Measurements from ENCODE around the gene SMC1A. TPM values are rescaled to one million over a fixed set of nuclear protein-coding genes. Genes with fewer than 3 reads are reported as not detected.

Gene SMC1A
- 5.7 and 5.9 TPM in 2 replicates for total RNA-seq

GRCh38 chrX:53422086-53422860, at the start of gene SMC1A:
Gene SMC1A, minus strand, starts transcription at chrX:53422654. Its CDS starts 54 bp downstream, at chrX:53422600.

GRCh38 chrX:53433651-53434639, 11.5 kb upstream of the SMC1A start, which contains the start of gene HSD17B10:
Gene HSD17B10, minus strand, starts transcription at chrX:53434370. Its CDS starts 25 bp downstream, at chrX:53434345.

GRCh38 chrX:53422861-53423306, 430 bp upstream of the SMC1A start, which contains the start of gene RIBC1:
Gene RIBC1, plus strand, starts transcription at chrX:53422873. Its CDS starts 3,404 bp downstream, at chrX:53426277.

Other genes starting within 250 kb of the SMC1A start
- gene KDM5C, start 197.4 kb downstream of the SMC1A start, total RNA-seq, result 43.0 and 44.9 TPM in 2 replicates
- 5.0 and 7.7 TPM in 2 replicates for gene IQSEC2, start 141.1 kb downstream of the SMC1A start, total RNA-seq
- 0.79 and 1.4 TPM in 2 replicates for gene RIBC1, start 219 bp upstream of the SMC1A start, total RNA-seq
- gene HSD17B10, start 11.7 kb upstream of the SMC1A start, total RNA-seq, result 53.4 and 59.4 TPM in 2 replicates

Measured in bronchial smooth muscle cell (primary cell).